ENCODE data around the gene MANSC1. TPM values are rescaled to one million over a fixed set of nuclear protein-coding genes. Genes with fewer than 3 reads are reported as not detected.

MANSC1 gene
- total RNA-seq, 4 donors from 2014 or later: 11.0 to 31.2 (median 22.1) TPM

- TF ChIP-seq CTCF (IDR thresholded peaks at IDR 0.05) (no peak), POLR2A (IDR thresholded peaks at IDR 0.05) (no peak), EP300 (IDR thresholded peaks at IDR 0.05) (no peak), POLR2AphosphoS5 (IDR thresholded peaks at IDR 0.05) (no peak)
- H3K27me3 ChIP-seq: no peaks in the 10 kb centered on the region
- no peaks in the 10 kb centered on the region for H3K9me3 ChIP-seq
- H3K27ac ChIP-seq: no peak overlapping the region
- H3K4me1 ChIP-seq: no peaks in the 10 kb centered on the region
- ATAC-seq: no peak
- WGBS, 2 donors (ENCODE audit: low coverage in 1 of 2): 88 to 89% methylated on average over 1 to 6 of the region's 6 CpGs
- no peak overlapping the region for H3K4me3 ChIP-seq
- no peaks in the 10 kb centered on the region for H3K36me3 ChIP-seq
Measured at GRCh38 chr12:12380949-12381593, 31.0 kb upstream of the MANSC1 start.

GRCh38 chr12:12379831-12380730 is 30.0 kb upstream of the MANSC1 start:
- no peaks in the 10 kb centered on the region for H3K4me1 ChIP-seq
- no peak for TF ChIP-seq POLR2AphosphoS5 (IDR thresholded peaks at IDR 0.05)
- TF ChIP-seq CTCF (IDR thresholded peaks at IDR 0.05): no peak
- no peak for TF ChIP-seq EP300 (IDR thresholded peaks at IDR 0.05)
- H3K9me3 ChIP-seq: no peaks in the 10 kb centered on the region
- H3K36me3 ChIP-seq: peaks cover 0 to 4% of the 10 kb centered on the region in 2 donors
- 61 to 80% methylated on average over 1 to 4 of the region's 4 CpGs for WGBS, 2 donors (ENCODE audit: low coverage in 1 of 2)
- peak overlapping the region in 1 of 4 donors; percentile 35 for H3K27ac ChIP-seq
- no peak for ATAC-seq
- H3K4me3 ChIP-seq: no peak overlapping the region
- no peaks in the 10 kb centered on the region for H3K27me3 ChIP-seq

- 89% methylated on average over 2 of the region's 2 CpGs; no CpG with 5 or more reads in 1 of the 2 donors for WGBS, 2 donors (ENCODE audit: low coverage in 1 of 2)
Measured at GRCh38 chr12:12378616-12379015, 28.6 kb upstream of the MANSC1 start.

GRCh38 chr12:12376646-12377448 is 26.8 kb upstream of the MANSC1 start:
- Histone ChIP-seq H3K4me1 (no peaks in the 10 kb centered on the region), H3K27me3 (no peaks in the 10 kb centered on the region), H3K27ac (no peak overlapping the region), H3K4me3 (no peak overlapping the region), H3K36me3 (peaks cover 0 to 21% of the 10 kb centered on the region in 2 donors), H3K9me3 (no peaks in the 10 kb centered on the region)
- 49 to 57% methylated on average over 4 to 5 of the region's 12 CpGs for WGBS, 2 donors (ENCODE audit: low coverage in 1 of 2)
- TF ChIP-seq POLR2AphosphoS5 (IDR thresholded peaks at IDR 0.05) (no peak), CTCF (IDR thresholded peaks at IDR 0.05) (peak; percentile 68 to 87 (median 80))
- peak; percentile 63 for ATAC-seq

More at GRCh38 chr12:12378616-12379015, 28.6 kb upstream of the MANSC1 start:
- no peak overlapping the region for H3K27ac ChIP-seq
- no peaks in the 10 kb centered on the region for H3K4me1 ChIP-seq
- no peak for ATAC-seq
- TF ChIP-seq POLR2AphosphoS5 (IDR thresholded peaks at IDR 0.05) (no peak), EP300 (IDR thresholded peaks at IDR 0.05) (no peak), POLR2A (IDR thresholded peaks at IDR 0.05) (no peak), CTCF (IDR thresholded peaks at IDR 0.05) (no peak)
- H3K27me3 ChIP-seq: no peaks in the 10 kb centered on the region
- no peaks in the 10 kb centered on the region for H3K9me3 ChIP-seq
- no peak overlapping the region for H3K4me3 ChIP-seq
- peaks cover 0 to 5% of the 10 kb centered on the region in 2 donors for H3K36me3 ChIP-seq

Data from gastroesophageal sphincter (tissue), 4 donors.